H1 (cell line): Measurements from ENCODE around the gene THAP5.

Source experiments
- BACH1 ChIP-seq: IDR thresholded peaks from 2 replicates; pipeline ENCODE4 v1.6.1; 2012; ENCODE audit warnings: low read length, improper control_type of control experiment
- CREB1 ChIP-seq: IDR thresholded peaks from 2 replicates; pipeline ENCODE4 v1.6.1; 2012; ENCODE audit warnings: inconsistent platforms
- GTF2F1 ChIP-seq: IDR thresholded peaks from 2 replicates; pipeline ENCODE4 v1.6.1; 2012; ENCODE audit warnings: low read depth, low read length, improper control_type of control experiment, borderline replicate concordance
- JUN ChIP-seq: IDR thresholded peaks from 2 replicates; pipeline ENCODE4 v1.6.1; 2011; ENCODE audit warnings: low read depth, mild to moderate bottlenecking, improper control_type of control experiment, low read length
- JUND ChIP-seq: IDR thresholded peaks from 2 replicates; pipeline ENCODE4 v1.6.1; 2011; ENCODE audit warnings: mild to moderate bottlenecking, improper control_type of control experiment, low read length
- POLR2A ChIP-seq, 2 experiments: IDR thresholded peaks; 1 replicate in 1 of 2; 2 replicates in 1 of 2; pipeline ENCODE4 v1.6.1; 2011; ENCODE audit warnings: low read depth in 2 of 2, low read length in 2 of 2, mild to moderate bottlenecking in 2 of 2; ENCODE audit errors: control extremely low read depth in 1 of 2
- RAD21 ChIP-seq, 2 experiments: IDR thresholded peaks in 1 of 2; conservative IDR thresholded peaks in 1 of 2; 2 replicates each; pipeline ENCODE4 v1.6.1; 2011; ENCODE audit warnings: low read depth in 2 of 2, low read length in 2 of 2, improper control_type of control experiment in 1 of 2, inconsistent platforms in 1 of 2, mild to moderate bottlenecking in 1 of 2, moderate library complexity in 1 of 2
- RFX5 ChIP-seq: IDR thresholded peaks from 2 replicates; pipeline ENCODE4 v1.6.1; 2011; ENCODE audit warnings: low read depth, low read length, improper control_type of control experiment, borderline replicate concordance
- SIN3A ChIP-seq, 2 experiments: IDR thresholded peaks in 1 of 2; conservative IDR thresholded peaks in 1 of 2; 2 replicates each; pipeline ENCODE4 v1.6.1; 2011 to 2012; ENCODE audit warnings: low read length in 2 of 2, improper control_type of control experiment in 1 of 2, low read depth in 1 of 2, mild to moderate bottlenecking in 1 of 2
- TF ChIP-seq, protein P1 (sequence below): IDR thresholded peaks from 2 replicates; pipeline ENCODE4 v1.6.1; 2012; ENCODE audit warnings: inconsistent platforms
- TF ChIP-seq, protein P2 (sequence below), 3 experiments: IDR thresholded peaks; 1 replicate in 2 of 3; 2 replicates in 1 of 3; pipeline versions ENCODE4 v1.5.1 to v1.6.1; 2011; ENCODE audit warnings: low read length in 3 of 3, mild to moderate bottlenecking in 3 of 3, inconsistent platforms in 2 of 3, low read depth in 1 of 3, moderate library complexity in 1 of 3; ENCODE audit not compliant: insufficient read depth in 1 of 3; ENCODE audit errors: control extremely low read depth in 1 of 3

DNA sequence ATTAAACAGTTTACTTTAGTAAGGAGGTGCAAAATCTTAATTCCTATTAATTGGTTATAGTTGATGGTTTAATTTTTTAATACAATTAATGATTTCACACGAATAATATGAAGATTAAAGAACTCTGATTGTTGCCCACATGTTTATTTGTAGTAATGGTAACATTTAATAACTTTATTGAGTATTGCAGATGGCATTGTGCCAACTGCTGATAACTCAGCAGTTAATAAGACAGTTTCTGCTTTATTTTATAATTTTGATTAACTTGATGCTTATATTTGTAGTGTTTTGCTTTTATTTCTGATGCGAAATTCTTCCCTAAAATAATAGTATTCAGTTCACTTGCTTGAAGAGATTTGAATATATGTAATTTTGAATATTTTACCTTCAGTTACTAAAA is 3.0 kb upstream of the THAP5 start:
- TF ChIP-seq, protein P1, sequence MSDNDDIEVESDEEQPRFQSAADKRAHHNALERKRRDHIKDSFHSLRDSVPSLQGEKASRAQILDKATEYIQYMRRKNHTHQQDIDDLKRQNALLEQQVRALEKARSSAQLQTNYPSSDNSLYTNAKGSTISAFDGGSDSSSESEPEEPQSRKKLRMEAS, result no peak
- TF ChIP-seq JUN (no peak), SIN3A (conservative IDR thresholded peaks at IDR 0.05 in 1 of 2, IDR thresholded peaks at IDR 0.05 in 1 of 2; ENCODE audit: low read depth in 1 of 2, low read length in 2 of 2) (no peak), JUND (no peak), RAD21 (IDR thresholded peaks at IDR 0.05 in 1 of 2, conservative IDR thresholded peaks at IDR 0.05 in 1 of 2; ENCODE audit: low read depth in 2 of 2, low read length in 2 of 2) (no peak), CREB1 (no peak), RFX5 (no peak), POLR2A (IDR thresholded peaks at IDR 0.05; ENCODE audit: control extremely low read depth in 1 of 2, low read depth in 2 of 2, low read length in 2 of 2) (no peak), BACH1 (no peak), GTF2F1 (no peak)
- TF ChIP-seq, protein P2, sequence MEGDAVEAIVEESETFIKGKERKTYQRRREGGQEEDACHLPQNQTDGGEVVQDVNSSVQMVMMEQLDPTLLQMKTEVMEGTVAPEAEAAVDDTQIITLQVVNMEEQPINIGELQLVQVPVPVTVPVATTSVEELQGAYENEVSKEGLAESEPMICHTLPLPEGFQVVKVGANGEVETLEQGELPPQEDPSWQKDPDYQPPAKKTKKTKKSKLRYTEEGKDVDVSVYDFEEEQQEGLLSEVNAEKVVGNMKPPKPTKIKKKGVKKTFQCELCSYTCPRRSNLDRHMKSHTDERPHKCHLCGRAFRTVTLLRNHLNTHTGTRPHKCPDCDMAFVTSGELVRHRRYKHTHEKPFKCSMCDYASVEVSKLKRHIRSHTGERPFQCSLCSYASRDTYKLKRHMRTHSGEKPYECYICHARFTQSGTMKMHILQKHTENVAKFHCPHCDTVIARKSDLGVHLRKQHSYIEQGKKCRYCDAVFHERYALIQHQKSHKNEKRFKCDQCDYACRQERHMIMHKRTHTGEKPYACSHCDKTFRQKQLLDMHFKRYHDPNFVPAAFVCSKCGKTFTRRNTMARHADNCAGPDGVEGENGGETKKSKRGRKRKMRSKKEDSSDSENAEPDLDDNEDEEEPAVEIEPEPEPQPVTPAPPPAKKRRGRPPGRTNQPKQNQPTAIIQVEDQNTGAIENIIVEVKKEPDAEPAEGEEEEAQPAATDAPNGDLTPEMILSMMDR (IDR thresholded peaks at IDR 0.05; ENCODE audit: control extremely low read depth in 1 of 3, insufficient read depth in 1 of 3, low read depth in 1 of 3, low read length in 3 of 3), result no peak
